Kidney (tissue), 14 donors: ENCODE results near the gene DUT. TPM values are rescaled to one million over a fixed set of nuclear protein-coding genes. Genes with fewer than 3 reads are reported as not detected.
"Not testable (repeated sequence)": the region's sequence is repeated elsewhere in the genome, so short reads cannot be mapped to it uniquely, and the experiment has no call there.

ENCODE experiments used
- DNase-seq, 5 donors: peaks; one replicate each; pipeline ENCODE4 v3.0.0-alpha.2; 2013 to 2020
- FAIRE-seq: peaks from 2 replicates; lab custom pipeline; 2012; peaks lifted over from hg19 to GRCh38; lab: Jason Lieb, UNC
- H3K27ac ChIP-seq, 2 donors: one replicate each; pipeline ENCODE4 v1.7.0; 2013; ENCODE audit warnings: low read depth in 2 of 2, low read length in 2 of 2, inconsistent platforms in 1 of 2
- H3K27me3 ChIP-seq: one replicate; pipeline ENCODE4 v1.7.1; 2013; ENCODE audit warnings: low read length, inconsistent platforms; ENCODE audit not compliant: control insufficient read depth, insufficient read depth
- H3K36me3 ChIP-seq, 3 donors: one replicate each; pipeline versions ENCODE4 v1.7.0 to v1.7.1; 2013; ENCODE audit warnings: low read length in 3 of 3, control low read depth in 1 of 3, inconsistent platforms in 1 of 3; ENCODE audit not compliant: insufficient read depth in 3 of 3, control insufficient read depth in 2 of 3
- H3K4me1 ChIP-seq, 3 donors: one replicate each; pipeline versions ENCODE4 v1.7.0 to v1.7.1; 2013; ENCODE audit warnings: low read length in 3 of 3, inconsistent platforms in 1 of 3, low read depth in 1 of 3; ENCODE audit not compliant: control insufficient read depth in 2 of 3, insufficient read depth in 2 of 3
- H3K4me3 ChIP-seq, 3 donors: one replicate each; pipeline versions ENCODE4 v1.7.0 to v1.8.1; 2013; ENCODE audit warnings: low read length in 3 of 3, control low read depth in 1 of 3, inconsistent platforms in 1 of 3
- H3K9ac ChIP-seq, 3 donors: one replicate each; pipeline versions ENCODE4 v1.7.0 to v1.7.1; 2013; ENCODE audit warnings: low read length in 3 of 3, control low read depth in 1 of 3, inconsistent platforms in 1 of 3
- H3K9me3 ChIP-seq, 3 donors: one replicate each; pipeline versions ENCODE4 v1.7.0 to v1.7.1; 2013; ENCODE audit warnings: low read length in 3 of 3, control low read depth in 1 of 3, inconsistent platforms in 1 of 3; ENCODE audit not compliant: control insufficient read depth in 2 of 3, insufficient read depth in 1 of 3
- intact Hi-C: fragments of 100-400 bp; cut with DNase I; formaldehyde crosslinking; loops from one replicate; pipeline ENCODE4 v1.11.1; 2022
- polyA plus RNA-seq: library from polyadenylated mRNA; stranded (reverse); fragments of 350-450 nt; fragmentation: Illumina TruSeq; extraction: RNeasy Lipid Tissue Mini Kit (QIAGEN cat#74804); gene quantifications from one replicate; pipeline ENCODE4 v1.2.3, GENCODE V29; 2014; ENCODE audit warnings: low read depth, low replicate concordance; ENCODE audit not compliant: insufficient read depth
- total RNA-seq: library from RNA; stranded (reverse); fragmentation: NEBNext Ultra II Directional; extraction: Animal tissue kit (Norgen Biotek cat#: 25700); gene quantifications from one replicate; pipeline ENCODE4 v1.2.1, GENCODE V29; 2021
- TF ChIP-seq, protein P1 (sequence below): IDR thresholded peaks from 3 replicates; pipeline ENCODE4 v1.5.1; 2012; ENCODE audit warnings: mild to moderate bottlenecking, moderate library complexity, borderline replicate concordance; ENCODE audit not compliant: insufficient read depth; ENCODE audit errors: extremely low read depth
- donor health status: control.
- donor health status: control.
- donor health status: control.
- donor health status: control.
- donor health status: control.
- donor health status: DM: yes; HTN: yes; CAD: no.
- donor health status: Normal renal cell carcinoma (clear cell type).

The DUT gene
- total and polyA plus RNA-seq, 2 donors from 2014 or later, result 85.6 to 95.5 TPM

DNA sequence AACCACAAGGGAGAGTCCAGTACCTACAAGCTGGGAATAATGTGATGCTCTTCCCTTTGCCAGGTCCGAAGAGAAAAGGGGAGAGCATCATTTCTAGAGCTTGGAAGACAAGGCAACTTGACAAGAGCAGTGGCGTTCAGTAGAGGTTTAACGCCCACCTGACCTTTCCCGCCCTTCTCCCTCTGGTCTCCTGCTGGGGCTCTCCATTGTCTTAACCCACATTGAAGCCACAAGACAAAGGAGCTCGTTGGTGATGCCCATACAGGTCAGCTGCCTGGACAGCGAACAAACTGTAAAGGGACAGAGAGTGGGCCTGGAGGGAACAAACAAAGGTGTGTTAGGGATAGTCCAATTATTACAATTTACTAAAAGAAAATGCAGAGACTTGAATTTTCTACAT, 13.1 kb upstream of the DUT start:
- FAIRE-seq, result no peak
- H3K36me3 ChIP-seq, result no peaks in the 10 kb centered on the region
- no peak overlapping the region for H3K27ac ChIP-seq
- H3K4me3 ChIP-seq, result no peak overlapping the region
- no peak for DNase-seq
- no peaks in the 10 kb centered on the region for H3K27me3 ChIP-seq
- H3K9ac ChIP-seq, result no peak overlapping the region
- H3K9me3 ChIP-seq, result no peaks in the 10 kb centered on the region
- TF ChIP-seq, protein P1, sequence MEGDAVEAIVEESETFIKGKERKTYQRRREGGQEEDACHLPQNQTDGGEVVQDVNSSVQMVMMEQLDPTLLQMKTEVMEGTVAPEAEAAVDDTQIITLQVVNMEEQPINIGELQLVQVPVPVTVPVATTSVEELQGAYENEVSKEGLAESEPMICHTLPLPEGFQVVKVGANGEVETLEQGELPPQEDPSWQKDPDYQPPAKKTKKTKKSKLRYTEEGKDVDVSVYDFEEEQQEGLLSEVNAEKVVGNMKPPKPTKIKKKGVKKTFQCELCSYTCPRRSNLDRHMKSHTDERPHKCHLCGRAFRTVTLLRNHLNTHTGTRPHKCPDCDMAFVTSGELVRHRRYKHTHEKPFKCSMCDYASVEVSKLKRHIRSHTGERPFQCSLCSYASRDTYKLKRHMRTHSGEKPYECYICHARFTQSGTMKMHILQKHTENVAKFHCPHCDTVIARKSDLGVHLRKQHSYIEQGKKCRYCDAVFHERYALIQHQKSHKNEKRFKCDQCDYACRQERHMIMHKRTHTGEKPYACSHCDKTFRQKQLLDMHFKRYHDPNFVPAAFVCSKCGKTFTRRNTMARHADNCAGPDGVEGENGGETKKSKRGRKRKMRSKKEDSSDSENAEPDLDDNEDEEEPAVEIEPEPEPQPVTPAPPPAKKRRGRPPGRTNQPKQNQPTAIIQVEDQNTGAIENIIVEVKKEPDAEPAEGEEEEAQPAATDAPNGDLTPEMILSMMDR, result no peak
- no peaks in the 10 kb centered on the region for H3K4me1 ChIP-seq
- intact Hi-C loops, result no loop called here

DNA sequence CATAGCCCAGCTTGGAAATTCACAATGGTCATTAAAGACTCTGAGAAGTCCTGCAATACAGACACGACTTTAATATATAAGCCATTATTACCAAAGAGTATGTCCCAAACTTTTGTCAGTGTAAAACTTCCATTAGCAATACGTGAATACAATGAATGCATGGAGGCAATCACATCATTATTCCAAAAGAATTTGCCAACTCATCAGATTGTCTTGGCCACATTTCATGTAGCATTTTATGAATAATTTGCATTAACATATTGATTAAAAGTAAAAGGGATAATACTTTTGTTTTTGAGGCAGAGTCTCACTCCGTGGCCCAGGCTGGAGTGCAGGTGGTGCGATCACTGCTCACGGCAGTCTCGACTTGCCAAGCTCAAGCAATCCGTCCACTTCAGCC, 7.9 kb upstream of the DUT start:
- Histone ChIP-seq H3K9me3 (no peaks in the 10 kb centered on the region), H3K4me3 (no peak overlapping the region), H3K36me3 (no peaks in the 10 kb centered on the region), H3K4me1 (no peaks in the 10 kb centered on the region), H3K9ac (no peak overlapping the region), H3K27ac (no peak overlapping the region), H3K27me3 (no peaks in the 10 kb centered on the region)
- DNase-seq (no peak), FAIRE-seq (no peak)
- TF ChIP-seq, protein P1, result no peak
- intact Hi-C loops, result no loop called here

DNA sequence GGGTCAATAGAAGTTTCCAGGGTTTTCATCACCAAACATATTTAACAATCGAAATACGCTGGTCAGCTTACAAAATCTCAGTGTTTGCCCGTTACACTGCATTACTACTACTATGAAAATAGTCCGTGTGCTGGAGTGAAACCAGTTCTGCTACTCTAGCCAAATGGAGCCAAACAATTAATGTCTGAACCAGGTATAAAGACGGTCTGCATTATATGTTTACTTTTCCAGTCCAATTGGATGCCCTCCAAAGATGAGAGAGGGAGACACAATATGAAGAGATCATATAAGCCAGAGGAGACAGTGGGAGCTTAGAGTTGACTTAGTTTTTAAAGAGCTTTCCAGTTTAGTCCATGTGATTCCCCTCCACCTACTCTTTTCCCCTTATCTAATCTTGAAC, 6.3 kb upstream of the DUT start:
- no peaks in the 10 kb centered on the region for H3K27me3 ChIP-seq
- intact Hi-C loops, result no loop called here
- H3K9ac ChIP-seq, result no peak overlapping the region
- FAIRE-seq, result no peak
- no peak overlapping the region for H3K27ac ChIP-seq
- no peak overlapping the region for H3K4me3 ChIP-seq
- H3K36me3 ChIP-seq, result no peaks in the 10 kb centered on the region
- DNase-seq, result no peak
- no peaks in the 10 kb centered on the region for H3K9me3 ChIP-seq
- no peaks in the 10 kb centered on the region for H3K4me1 ChIP-seq
- TF ChIP-seq, protein P1, result no peak

DNA sequence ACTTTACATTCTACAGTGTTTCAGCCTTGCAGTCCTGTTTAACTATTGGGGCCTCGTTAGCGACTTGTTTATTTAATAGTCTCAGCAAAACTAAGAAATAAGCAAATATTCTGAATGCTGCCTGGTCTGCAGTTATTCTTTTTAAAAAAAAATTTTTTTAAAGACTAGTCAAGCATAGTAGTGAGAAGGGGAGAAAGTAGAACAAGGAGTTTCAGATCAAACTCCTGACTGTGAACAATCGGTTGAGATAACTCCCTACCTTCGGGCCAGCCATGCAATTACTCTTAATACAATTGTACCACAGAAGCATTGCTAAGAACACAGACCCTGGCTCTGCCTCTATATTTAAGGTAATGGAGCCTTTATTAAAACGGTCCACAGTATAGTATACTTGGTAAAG, 5.8 kb upstream of the DUT start:
- no peak overlapping the region for H3K4me3 ChIP-seq
- FAIRE-seq, result no peak
- TF ChIP-seq, protein P1, result no peak
- H3K27me3 ChIP-seq, result no peaks in the 10 kb centered on the region
- DNase-seq, result no peak
- H3K4me1 ChIP-seq, result peaks cover 0 to 4% (median 3%) of the 10 kb centered on the region in 3 donors
- intact Hi-C loops, result no loop called here
- H3K9me3 ChIP-seq, result no peaks in the 10 kb centered on the region
- no peaks in the 10 kb centered on the region for H3K36me3 ChIP-seq
- H3K27ac ChIP-seq, result no peak overlapping the region
- H3K9ac ChIP-seq, result no peak overlapping the region

DNA sequence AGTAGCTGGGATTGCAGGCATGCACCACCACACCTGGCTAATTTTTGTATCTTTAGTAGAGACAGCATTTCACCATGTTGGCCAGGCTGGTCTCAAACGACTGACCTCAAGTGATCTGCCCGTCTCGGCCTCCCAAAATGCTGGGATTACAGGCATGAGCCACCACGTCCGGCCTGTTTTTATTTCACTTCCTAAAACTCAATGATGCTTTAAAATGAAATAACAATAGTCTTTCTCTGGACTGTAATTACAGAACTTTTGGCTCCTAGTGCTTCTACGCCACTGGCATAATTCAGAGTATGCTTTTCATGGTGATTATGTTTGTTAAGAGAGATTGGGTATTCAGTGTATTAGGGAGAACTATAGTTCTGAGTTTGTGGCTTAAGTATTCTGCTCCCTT, 5.0 kb upstream of the DUT start:
- H3K27ac ChIP-seq, H3K4me1 ChIP-seq, intact Hi-C loops, DNase-seq, H3K9ac ChIP-seq, FAIRE-seq, H3K27me3 ChIP-seq, H3K9me3 ChIP-seq, H3K36me3 ChIP-seq, H3K4me3 ChIP-seq: not testable (repeated sequence)
